Muscle of back (tissue), 11 donors: ENCODE measurements around the gene TRAPPC8. TPM values are rescaled to one million over a fixed set of nuclear protein-coding genes. Genes with fewer than 3 reads are reported as not detected.
"Not testable (repeated sequence)": the region's sequence is repeated elsewhere in the genome, so short reads cannot be mapped to it uniquely, and the experiment has no call there.

ENCODE experiments used
- DNase-seq, 3 donors: peaks; one replicate each; pipeline versions ENCODE4 v3.0.0 to v3.0.0-alpha.2; 2013
- polyA plus RNA-seq, 10 donors: library from polyadenylated mRNA; unstranded; fragments of 120-200 nt; gene quantifications; one replicate each; pipeline ENCODE4 v1.2.1, GENCODE V29; 2013; ENCODE audit not compliant: insufficient read length in 10 of 10

Gene TRAPPC8
- polyA plus RNA-seq, 10 donors, result 23.8 to 41.5 (median 33.3) TPM

DNA sequence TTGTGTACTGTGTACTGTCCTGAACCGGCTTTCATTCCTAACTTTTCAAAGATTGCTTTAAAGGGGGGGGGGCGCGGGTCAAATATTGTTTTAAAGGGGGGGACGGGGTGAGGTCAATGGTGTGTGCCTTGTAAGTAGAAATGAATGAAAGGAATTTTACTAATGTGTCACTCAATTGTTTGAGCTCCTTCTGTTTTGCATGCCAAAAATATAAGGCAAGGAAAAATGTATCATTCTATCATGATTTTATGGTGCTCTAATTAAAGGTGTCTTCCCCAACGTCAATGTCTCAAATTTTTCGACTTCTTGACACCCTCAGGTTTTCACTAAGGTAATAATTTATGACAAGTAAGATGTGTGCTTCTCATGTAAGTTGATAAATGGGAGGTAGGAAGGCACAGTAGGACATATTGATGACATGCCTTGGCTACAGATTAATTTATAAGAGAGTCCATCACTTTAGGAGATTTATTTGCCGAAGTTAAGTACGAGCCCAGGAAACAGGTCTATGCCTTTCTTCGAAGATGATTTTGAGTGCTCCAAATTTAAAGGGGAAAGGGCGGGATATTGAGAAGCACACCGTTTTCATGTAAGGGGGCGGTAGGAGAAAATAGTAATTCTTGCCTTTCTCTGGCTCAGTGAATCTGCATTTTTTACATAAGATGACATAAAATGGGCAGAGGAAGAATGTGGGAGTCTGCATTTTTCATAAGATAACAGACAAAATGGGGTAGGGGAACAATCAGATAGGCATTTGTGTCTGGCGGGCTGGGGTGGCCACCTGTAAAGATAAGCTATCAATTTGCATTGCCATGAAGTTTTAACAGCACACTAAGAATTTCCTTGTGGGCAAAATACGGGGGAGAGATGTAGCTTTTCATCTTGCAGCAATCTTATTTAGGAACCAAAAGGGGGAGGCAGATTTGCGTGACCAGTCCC, 1.2 kb upstream of the TRAPPC8 start:
- peak in 1 of 3 donors; percentile 13 for DNase-seq

DNA sequence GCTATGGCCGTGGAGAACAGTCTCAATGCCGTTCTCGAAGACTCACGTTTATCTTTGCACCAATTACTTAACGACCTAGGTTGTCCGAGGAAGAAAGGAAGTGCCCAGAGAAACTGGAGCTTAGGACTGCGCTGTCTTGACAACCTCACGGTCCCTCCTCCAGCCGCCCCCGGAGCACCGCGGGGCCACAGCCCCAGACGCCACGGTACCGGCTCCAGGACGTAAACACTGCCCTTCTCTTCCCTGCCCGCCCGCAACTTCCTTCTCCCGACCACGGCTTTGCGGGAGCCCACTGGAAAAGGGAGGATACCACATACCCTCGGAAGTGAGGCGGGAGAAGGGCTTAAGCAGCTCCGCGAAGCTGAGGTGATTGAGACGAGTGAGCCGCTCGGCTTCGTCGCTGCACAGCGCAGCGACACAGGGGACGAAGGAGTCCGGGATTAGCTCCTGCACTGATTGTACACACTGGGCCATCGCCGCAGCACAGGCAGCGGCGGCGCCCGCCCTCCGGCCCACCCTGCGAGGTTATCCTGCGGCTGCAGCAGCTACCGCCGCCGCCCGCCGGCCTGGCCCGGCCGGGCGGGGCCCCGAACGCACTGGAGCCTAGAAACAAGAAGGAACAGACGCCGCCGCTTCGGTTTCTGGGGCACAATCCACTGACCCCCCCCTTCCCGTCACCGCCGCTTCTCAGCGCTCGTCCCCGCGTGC, 483 bp downstream of the TRAPPC8 start:
- peak in 2 of 3 donors; percentile 15 to 34 for DNase-seq

DNA sequence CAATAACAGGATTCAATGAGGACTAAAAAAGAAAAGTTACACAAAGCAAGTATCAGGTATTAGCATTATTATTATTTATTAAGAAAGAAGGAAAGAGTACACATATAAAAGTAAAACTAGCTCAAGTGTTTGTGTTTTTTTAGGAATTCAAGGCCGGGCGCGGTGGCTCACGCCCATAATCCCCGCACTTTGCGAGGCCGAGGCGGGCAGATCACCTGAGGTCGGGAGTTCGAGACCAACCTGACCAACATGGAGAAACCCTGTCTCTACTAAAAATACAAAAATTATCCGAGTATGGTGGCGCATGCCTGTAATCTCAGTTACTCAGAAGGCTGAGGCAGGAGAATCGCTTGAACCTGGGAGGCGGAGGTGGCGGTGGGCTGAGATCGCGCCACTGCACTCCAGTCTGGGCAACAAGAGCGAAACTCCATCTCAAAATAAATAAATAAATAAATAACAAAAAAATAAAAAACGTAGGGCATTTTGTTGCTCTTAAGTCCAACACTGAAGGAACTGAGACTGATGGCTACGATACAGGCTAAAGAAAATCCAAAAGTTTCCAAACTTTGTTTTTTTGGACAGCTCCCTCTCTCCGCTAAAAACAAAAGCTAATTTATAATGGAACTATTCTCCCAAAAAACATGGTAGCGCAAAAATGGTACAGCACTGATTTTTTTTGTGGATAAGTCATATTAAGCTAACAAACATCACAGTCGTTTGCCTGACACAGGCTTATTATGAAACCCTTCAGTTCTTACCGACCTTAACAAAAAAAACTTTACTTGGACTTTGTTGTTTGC, 1.7 kb downstream of the TRAPPC8 start:
- no peak for DNase-seq

DNA sequence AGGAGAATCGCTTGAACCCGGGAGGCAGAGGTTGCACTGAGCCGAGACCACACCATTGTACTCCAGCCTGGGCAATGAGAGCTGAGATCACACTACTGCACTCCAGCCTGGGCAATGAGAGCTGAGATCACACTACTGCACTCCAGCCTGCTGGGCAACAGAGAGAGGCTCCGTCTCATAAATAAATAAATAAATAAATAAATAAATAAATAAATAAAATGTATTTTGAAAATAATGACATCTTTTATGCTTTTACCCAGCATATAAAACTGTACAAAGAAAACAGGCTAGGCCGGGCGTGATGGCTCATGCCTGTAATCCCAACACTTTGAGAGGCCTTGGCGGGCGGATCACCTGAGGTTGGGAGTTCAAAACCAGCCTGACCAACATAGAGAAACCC, 8.2 kb downstream of the TRAPPC8 start:
- not testable (repeated sequence) for DNase-seq

DNA sequence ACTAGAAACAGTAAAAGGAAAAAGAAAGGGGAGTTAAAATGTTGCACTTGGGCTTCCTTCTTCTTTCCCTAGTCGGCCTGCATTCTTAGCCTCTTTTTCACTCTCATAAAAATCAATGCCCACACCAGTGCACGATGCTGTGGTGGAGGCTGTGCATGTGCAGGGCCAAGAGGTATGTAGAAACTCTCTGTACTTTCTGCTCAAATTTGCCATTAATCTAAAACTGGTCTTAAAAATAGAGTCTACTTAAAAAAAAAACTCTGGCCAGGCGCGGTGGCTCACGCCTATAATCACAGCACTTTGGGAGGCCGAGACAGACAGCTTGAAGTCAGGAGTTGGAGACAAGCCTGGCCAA, 11.1 kb downstream of the TRAPPC8 start:
- DNase-seq, result no peak

DNA sequence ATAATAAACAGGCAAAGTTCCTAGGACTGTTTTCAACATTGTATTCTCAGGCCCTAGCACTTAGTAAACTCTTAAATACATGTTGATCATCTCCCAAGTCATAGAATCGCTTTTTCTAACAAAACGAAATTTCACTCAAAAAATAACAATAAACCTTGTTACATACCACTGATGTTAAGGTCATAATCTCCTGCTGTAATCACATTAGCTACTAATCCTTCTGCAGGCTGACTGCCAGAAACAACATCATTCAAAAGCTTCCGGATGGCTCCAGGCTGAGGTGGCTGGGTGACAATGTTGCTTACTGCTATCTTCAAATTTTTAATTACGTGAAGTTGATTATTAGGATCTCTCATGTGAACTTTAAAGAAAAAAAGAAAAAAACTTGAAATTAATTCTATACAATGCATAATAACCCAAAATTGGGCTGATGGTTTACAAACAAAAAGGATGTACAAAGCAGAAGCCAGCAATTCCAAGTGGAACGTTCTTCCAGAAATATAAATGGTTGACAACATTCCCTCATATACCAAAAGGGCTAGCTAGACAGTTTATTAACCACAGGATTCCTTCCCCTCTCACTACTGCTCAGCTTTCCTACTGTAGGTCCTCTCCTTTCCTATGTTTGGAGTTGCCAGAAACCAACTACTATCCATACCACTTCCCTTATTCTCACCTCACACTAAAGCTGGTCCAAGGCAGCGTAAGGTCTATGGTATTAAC, 11.6 kb downstream of the TRAPPC8 start:
- DNase-seq, result no peak

DNA sequence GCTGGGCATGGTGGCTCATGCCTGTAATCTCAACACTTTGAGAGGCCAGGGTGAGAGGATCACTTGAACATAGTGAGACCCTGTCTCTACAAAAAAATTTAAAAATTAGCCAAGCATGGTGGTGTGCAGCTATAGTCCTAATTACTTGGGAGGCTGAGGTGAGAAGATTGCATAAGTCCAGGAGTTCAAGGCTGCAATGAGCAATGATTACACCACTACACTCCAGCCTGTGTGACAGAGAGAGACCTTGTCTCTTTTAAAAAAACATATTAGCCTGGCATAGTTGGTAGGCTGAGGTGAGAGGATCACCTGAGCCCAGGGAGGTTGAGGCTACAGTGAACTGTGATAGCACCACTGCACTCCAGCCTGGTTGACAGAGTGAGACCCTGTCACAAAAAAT, 13.7 kb downstream of the TRAPPC8 start:
- no peak for DNase-seq

DNA sequence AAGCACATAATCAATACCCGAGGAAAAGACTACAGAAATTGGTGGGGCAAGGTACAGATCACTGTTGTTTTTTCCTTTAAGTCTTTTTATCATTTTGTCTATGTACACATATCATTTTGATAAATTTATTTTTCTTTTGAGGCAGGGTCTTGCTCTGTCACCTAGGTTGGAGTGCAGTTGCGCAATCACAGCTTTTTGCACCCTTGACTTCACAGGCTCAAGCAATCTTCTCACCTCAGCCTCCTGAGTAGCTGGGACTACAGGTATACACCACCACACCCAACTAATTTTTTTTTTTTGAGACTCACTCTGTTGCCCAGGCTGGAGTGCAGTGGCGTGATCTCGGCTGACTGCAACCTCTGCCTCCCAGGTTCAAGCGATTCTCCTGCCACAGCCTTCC, 15.9 kb downstream of the TRAPPC8 start:
- DNase-seq, result not testable (repeated sequence)

DNA sequence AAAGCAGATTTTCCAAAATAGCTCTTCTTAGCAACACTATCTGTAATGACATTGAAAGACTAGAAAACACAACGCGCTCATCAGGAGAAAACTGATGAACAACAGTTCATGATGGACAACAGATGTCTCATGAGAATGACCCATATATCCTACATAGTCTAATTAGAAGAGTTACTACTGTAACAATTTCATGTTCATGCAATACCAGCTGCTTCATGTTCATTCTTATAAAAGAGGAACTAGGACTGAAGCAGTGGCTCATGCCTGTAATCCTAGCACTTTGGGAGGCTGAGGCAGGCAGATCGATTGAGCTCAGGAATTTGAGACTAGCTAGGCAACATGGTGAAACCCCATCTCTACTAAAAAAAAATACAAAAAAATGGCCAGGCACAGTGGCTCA, 22.7 kb downstream of the TRAPPC8 start:
- DNase-seq, result no peak

DNA sequence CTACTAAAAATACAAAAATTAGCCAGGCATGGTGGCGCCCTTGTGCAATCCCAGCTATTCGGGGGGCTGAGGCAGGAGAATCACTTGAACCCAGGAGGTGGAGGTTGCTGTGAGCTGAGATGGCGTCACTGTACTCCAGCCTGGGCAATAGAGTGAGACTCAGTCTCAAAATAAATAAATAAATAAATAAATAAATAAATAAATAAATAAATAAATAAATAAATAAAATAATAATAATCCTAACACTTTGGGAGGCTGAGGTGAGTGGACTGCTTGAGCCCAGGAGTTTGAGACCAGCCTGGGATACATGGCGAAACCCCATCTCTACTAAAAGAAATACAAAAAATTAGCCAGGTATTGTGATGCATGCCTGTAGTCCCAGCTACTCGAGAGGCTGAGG, 23.6 kb downstream of the TRAPPC8 start:
- not testable (repeated sequence) for DNase-seq

DNA sequence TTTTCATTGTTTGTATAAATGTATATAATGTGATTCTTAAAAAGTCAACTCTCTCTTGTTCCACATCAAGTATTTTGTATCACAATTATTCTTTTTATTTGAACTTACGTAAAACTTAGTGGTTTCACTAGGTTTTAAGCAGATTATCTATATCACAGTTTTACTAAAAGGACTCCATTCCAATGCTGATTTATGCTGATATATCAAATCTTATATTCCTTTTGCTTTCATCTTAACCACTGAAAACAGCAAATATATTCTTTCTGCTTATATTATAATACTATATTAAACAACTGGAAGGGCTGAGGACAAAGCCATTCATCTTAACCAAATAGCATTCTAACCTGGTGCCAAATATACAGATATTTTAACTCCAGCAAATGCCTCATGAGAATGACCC, 24.2 kb downstream of the TRAPPC8 start:
- DNase-seq, result no peak

DNA sequence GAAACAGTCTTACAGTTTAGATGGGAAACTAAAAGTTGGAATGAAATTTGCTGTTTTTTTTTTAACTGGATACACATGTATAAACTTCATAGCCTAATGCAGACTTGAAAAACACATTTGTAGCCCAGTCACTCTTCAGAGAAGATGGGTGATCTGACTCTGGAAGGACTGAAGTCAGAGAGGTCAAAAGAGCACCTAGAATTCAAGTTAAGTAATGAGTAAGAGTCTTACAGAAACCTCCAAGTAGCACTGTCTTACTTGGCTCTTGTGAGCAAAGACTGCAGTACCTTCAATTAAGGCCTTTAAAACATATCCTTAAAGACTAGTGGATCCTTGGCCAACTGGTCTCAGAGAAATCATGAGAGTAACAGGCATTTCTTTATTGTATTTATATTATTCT, 41.9 kb downstream of the TRAPPC8 start:
- no peak for DNase-seq

DNA sequence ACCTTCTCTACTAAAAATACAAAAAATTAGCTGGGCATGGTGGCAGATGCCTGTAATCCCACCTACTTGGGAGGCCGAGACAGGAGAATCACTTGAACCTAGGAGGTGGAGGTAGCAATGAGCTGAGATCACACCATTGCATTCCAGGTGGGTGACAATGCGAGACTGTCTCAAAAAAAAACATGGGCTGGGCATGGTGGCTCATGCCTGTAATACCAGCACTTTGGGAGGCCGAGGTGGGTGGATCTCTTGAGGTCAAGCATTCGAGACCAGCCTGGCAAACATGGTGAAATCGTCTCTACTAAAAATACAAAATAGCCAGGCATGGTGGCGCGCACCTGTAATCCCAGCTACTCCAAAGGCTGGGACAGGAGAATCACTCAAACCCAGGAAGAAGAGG, 43.2 kb downstream of the TRAPPC8 start:
- not testable (repeated sequence) for DNase-seq

DNA sequence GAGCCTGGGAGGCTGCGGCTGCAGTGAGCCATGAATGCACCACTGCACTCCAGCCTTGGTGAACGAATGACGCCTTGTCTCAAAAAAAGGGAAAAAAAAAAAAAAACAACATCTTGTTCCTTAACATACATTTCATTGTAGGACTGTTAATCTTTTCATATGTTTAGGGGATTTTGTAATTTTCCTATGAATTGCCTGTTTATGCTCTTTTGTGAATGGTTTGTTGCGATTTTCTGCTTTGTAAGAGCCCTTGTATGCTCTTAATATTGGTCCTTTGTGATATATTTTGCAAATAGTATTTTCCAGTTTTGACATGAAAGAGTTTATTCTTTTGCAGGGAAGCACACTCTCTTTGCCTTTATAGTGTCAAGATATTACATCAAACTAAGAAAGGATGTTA, 50.0 kb downstream of the TRAPPC8 start:
- no peak for DNase-seq

DNA sequence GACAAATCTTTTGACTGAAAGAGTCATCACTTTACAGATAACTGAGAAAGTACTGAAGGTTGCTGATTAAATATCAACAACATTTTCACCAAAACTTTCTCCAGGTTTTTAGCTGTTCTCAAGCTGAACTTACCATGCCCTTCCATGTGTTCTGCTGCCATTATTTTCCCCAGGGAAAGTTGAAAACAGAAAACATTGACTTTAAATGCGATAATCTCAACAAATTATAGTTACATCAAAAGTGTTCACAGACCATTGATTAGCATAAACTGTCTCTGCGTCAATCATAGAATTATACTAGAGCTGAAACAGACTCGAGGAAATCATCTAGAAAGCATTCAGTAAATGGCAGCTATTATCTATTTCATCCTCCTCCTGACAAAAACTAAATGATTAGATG, 51.4 kb downstream of the TRAPPC8 start:
- no peak for DNase-seq

DNA sequence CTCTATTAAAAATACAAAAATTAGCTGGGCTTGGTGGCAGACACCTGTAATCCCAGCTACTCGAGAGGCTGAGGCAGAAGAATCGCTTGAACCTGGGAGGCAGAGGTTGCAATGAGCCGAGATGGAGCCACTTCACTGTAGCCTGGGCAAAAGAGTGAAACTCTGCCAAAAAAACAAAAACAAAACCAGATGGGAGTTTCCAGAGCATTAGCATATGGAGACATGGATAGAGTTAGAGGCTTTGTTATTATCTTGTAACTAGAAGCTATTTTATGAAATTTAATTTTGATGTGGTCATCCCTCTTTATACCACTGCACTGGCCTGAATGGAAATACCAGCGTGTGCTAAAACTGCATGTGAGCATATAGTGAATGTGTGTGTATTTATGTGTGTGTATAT, 58.9 kb downstream of the TRAPPC8 start:
- DNase-seq, result no peak

DNA sequence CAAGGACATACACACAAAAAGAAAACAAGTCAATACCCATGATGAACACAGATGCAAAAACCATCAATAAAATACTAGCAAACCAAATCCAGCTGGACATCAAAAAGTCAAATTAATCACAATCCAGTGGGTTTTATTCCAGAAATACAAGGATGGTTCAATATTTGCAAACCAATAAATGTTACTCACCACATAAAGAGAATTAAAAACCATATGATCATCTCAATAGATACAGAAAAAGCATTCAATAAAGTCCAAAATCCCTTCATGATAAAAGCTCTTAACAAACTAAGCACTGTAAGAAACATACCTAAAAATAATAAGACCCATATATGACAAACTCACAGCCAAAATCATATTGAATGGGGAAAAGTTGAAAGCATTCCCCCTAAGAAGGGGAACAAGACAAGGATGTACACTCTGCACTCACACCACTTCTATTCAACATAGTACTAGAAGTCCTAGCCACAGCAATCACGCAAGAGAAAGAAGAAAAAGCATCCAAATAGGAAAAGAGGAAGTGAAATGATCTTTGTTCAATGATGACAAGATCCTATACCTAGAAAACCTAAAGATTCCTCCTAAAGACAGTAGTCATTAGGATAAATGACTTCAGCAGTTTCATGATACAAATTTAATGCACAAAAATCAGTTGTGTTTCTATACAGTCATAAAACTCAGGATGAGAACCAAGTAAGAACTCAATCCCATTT, 62.6 kb downstream of the TRAPPC8 start:
- DNase-seq, result no peak

DNA sequence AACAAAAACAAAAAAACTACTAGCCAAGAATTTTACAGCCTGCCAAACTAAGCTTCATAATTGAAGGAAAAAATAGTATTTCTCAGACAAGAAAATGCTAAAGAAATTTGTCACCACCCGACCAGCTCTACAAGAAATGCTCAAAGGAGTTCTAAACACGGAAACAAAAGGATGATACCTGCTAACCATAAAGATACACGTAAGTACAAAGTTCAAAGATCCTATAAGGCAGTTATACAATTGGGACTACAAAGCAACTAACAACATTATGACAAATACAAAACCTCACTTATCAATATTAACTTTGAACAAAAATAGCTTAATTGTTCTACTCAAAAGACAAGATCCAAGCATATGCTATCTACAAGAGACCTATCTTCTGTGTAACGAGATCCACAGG, 64.6 kb downstream of the TRAPPC8 start:
- DNase-seq, result no peak

DNA sequence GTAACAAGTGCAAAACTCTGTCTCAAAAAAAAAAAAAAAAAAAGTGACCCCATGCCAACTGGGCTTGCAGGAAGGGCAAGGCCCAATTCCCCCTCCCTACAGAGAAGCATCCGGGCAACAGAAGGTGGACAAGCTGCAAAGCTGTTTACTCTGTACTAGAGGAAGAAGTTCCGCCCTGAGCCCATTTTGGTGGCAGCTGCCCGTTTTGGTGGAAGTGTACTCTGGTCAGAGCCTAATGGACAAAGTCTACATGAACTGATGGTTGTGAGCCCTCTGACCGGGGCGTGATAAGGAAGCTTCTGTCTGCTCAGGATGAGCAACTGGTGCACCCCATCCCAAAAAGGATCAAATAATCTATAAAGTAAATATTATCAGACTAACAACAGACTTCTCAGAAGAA, 65.0 kb downstream of the TRAPPC8 start:
- DNase-seq, result no peak

DNA sequence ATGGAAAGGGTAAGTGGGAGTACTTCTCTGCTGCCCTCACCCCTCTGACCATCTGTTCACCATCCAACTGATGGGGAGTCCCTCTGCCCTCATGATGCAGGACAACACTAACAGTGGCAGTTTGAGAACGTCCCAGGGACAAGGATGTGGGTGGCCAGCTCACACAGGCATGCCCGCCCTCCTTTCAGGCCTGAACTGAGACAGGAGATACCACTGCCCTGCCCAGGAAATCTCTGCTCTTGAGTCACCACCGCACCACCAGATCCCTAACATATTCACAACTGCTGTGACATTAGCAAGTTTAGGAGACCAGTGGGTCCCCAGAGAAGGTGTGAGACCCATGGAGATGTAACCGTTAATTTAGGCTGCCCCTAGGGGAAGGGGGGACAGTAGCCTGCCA, 66.2 kb downstream of the TRAPPC8 start:
- DNase-seq, result no peak

DNA sequence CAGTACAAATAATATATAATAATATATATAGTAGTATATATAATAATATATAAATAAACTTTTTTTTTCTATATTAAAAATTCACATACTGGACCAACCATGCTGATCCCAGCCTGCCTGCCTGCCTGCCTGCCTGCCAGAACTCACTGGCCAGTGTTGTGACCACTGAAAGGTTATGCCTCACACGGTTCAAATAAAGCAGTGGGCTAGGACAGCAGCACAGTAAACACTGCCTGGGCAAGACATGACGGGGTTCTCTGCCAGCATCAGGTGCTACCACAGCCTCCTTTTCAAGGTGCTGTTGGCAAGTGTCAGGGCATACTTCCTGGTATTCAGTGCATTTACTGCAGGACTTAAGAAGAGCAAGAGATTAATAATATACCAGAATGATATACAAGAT, 67.6 kb downstream of the TRAPPC8 start:
- DNase-seq, result no peak
